ENCODE data around the gene FSTL3. TPM values are rescaled to one million over a fixed set of nuclear protein-coding genes. Genes with fewer than 3 reads are reported as not detected.

The FSTL3 gene
- polyA plus RNA-seq, 1 experiment, result 21.2 TPM

DNA sequence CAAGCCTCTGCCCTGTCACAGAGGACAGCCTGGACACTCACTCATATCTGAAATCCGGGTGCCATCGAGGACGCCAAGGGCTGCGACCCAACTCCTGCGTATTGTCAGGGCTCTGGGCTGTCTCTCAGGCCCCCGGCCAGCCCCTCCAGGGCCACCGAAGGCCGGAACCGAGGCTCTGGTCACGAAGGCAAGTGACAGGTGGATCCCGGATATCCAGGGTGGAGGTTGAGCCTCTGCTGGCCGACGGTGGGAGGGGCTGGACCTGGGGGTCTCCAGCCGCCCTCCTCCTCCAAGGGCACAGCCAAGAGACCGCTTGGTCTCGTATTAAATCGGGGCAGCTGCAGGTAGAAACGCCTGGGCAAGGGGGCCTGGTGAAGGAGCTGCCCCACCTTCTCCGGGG is 18.6 kb upstream of the FSTL3 start:
- no peak overlapping the region for H3K27ac ChIP-seq (ENCODE audit: low read depth, low read length)
- CTCF ChIA-PET, result no interaction called here
- DNase-seq (ENCODE audit: low read depth, low spot score), result no peak
- POLR2A ChIA-PET, result no interaction called here
- H3K9me3 ChIP-seq (ENCODE audit: control insufficient read depth, insufficient read depth, low read length), result no peaks in the 10 kb centered on the region; the same call in 1 of the 2 replicates
- H3K4me3 ChIP-seq (ENCODE audit: low read depth, low read length), result no peak overlapping the region
- H3K27me3 ChIP-seq (ENCODE audit: control insufficient read depth, insufficient read depth, low read length), result no peaks in the 10 kb centered on the region
- TF ChIP-seq, protein P1, sequence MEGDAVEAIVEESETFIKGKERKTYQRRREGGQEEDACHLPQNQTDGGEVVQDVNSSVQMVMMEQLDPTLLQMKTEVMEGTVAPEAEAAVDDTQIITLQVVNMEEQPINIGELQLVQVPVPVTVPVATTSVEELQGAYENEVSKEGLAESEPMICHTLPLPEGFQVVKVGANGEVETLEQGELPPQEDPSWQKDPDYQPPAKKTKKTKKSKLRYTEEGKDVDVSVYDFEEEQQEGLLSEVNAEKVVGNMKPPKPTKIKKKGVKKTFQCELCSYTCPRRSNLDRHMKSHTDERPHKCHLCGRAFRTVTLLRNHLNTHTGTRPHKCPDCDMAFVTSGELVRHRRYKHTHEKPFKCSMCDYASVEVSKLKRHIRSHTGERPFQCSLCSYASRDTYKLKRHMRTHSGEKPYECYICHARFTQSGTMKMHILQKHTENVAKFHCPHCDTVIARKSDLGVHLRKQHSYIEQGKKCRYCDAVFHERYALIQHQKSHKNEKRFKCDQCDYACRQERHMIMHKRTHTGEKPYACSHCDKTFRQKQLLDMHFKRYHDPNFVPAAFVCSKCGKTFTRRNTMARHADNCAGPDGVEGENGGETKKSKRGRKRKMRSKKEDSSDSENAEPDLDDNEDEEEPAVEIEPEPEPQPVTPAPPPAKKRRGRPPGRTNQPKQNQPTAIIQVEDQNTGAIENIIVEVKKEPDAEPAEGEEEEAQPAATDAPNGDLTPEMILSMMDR (IDR thresholded peaks at IDR 0.05; ENCODE audit: low read depth, low read length), result no peak

DNA sequence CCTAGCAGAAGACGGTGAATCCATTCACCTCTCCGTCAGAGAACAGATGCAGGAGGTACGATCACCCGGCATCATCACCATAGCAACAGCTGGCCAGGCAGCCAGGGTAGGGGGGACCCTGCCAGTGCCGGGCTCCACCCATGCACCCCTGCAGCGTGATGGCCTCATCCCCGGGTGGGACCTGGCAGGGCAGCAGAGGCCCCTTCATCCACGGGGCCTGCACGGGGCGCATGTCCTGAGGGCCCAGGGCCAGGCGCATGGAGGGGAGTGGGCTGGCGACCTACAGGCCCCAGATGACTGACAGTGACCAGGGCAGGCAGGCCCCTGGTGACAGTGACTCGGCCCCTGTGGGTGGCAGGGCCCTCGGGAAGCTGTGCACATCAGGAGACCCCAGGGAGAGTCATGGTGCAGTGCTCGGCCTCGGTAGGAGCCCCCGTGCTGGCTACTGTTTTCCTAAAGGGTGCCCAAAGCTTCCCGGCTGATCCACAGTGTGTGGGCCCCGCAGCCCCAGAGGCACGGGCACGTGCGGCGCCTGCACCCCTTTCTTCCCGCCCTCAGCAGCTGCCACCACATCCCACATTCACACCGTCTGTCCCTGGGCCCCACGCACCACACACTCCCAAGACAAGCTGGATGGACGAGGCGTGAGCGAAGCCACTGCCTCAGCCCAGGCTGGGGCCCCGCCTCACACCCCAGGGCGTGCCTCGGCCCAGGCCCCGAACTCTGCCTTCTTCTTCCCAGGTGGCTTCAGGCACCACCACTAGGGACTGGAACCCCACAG is 17.9 kb upstream of the FSTL3 start:
- ChIA-PET POLR2A (no interaction called here), CTCF (interaction anchor here (0.6 kb wide), 1 partner anchor 61 kb away, joined by 9 read pairs; no protein-coding TSS in a partner anchor)
- Histone ChIP-seq H3K9me3 (ENCODE audit: control insufficient read depth, insufficient read depth, low read length) (no peaks in the 10 kb centered on the region; the same call in 1 of the 2 replicates), H3K4me3 (ENCODE audit: low read depth, low read length) (no peak overlapping the region), H3K27me3 (ENCODE audit: control insufficient read depth, insufficient read depth, low read length) (no peaks in the 10 kb centered on the region), H3K27ac (ENCODE audit: low read depth, low read length) (no peak overlapping the region)
- DNase-seq (ENCODE audit: low read depth, low spot score), result no peak
- TF ChIP-seq, protein P1 (IDR thresholded peaks at IDR 0.05; ENCODE audit: low read depth, low read length), result no peak

DNA sequence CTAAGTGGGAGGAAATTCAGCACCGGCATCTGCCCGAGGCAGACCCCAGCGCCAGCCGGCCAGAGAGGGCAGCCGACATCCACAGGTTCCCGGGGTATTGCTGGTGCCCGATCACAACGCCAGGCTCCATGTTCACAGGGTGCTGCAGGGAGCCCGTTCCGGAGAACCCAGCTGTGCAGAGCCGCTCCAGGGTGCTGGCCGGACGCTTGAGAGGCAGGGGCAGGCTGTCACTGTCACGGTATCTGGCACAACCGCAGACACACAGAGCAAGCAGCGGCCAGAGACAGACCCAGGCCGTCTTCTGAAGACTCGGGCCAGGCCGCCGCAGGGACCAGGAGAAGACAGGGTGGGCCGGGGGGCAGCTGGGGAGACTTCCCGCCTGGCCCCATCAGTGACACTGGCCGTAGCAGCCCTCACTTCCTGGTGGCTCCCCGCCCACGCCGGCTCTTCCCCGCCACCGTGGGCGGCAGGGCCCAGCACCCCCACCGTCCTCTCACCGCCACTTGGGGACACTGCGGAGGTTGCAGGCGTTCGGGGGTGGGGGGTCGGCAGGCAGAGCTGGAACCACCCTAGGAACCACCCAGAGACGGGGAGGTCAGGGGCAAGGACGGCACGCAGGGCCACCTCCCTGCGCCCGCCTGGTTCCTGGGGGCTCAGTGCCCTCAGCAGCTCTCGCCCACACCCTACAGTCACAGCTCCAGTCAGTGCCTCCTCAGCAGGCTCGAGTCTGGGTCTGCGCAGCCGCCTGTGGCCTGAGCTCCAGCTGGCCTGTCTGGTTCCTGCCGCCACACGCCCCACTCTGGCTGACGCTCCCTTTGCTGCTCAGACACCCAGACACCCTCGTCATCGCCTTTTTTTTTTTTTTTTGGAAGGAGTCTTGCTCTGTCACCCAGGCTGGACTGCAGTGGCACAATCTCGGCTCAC is 17.0 kb upstream of the FSTL3 start:
- Histone ChIP-seq H3K27ac (ENCODE audit: low read depth, low read length) (no peak overlapping the region), H3K9me3 (ENCODE audit: control insufficient read depth, insufficient read depth, low read length) (peaks cover 4% of the 10 kb centered on the region; the same call in 1 of the 2 replicates), H3K4me3 (ENCODE audit: low read depth, low read length) (no peak overlapping the region), H3K27me3 (ENCODE audit: control insufficient read depth, insufficient read depth, low read length) (no peaks in the 10 kb centered on the region)
- CTCF ChIA-PET, result interaction anchor here (0.6 kb wide), 1 partner anchor 60 kb away, joined by 9 read pairs; no protein-coding TSS in a partner anchor
- DNase-seq (ENCODE audit: low read depth, low spot score), result no peak
- TF ChIP-seq, protein P1 (IDR thresholded peaks at IDR 0.05; ENCODE audit: low read depth, low read length), result no peak
- POLR2A ChIA-PET, result no interaction called here

DNA sequence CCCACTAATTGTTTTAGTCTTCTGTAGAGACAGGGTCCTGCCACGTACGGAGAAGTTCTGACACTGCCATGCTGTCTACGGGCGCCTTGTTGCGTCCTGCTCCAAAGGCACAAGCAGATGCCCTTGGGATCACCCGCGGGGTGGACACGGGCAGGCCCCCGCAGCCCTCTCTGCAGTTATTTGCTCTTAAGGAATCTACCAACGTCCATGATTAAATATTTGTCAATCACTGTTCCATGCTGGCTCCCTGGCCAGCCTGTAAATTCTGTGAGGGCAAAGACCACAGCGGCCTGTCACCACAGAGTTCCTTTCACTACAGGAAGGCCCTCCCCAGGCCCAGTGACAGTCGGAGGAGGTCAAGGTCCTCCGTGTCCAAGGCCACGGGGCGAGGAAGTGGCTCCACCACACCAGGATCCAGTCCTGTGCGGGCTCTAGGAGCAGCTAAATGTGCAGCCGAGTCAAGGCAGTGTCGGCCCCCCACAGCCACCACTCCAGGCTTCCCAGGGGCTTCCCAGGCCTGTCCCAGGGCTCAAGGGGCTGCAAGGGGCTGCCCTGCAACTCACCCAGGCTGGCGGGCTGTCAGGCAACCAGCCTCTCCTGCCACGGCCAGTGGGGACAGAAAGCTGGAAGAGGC is 15.3 kb upstream of the FSTL3 start:
- no peak for DNase-seq (ENCODE audit: low read depth, low spot score)
- ChIA-PET POLR2A (no interaction called here), CTCF (no interaction called here)
- H3K27me3 ChIP-seq (ENCODE audit: control insufficient read depth, insufficient read depth, low read length), result no peaks in the 10 kb centered on the region
- peaks cover 4% of the 10 kb centered on the region; the same call in 1 of the 2 replicates for H3K9me3 ChIP-seq (ENCODE audit: control insufficient read depth, insufficient read depth, low read length)
- no peak overlapping the region for H3K27ac ChIP-seq (ENCODE audit: low read depth, low read length)
- TF ChIP-seq, protein P1 (IDR thresholded peaks at IDR 0.05; ENCODE audit: low read depth, low read length), result no peak
- peak overlapping the region; percentile 83 for H3K4me3 ChIP-seq (ENCODE audit: low read depth, low read length)
